Fibroblast of lung (primary cell): ENCODE data around the gene NAP1L1.

ENCODE experiments used
- CTCF ChIP-seq, 2 donors: IDR thresholded peaks in 1 of 2; conservative IDR thresholded peaks in 1 of 2; 1 replicate in 1 of 2; 2 replicates in 1 of 2; pipeline ENCODE4 v1.5.1; 2011 to 2012; ENCODE audit warnings: low read length in 2 of 2, control low read depth in 1 of 2, inconsistent platforms in 1 of 2, low read depth in 1 of 2, mild to moderate bottlenecking in 1 of 2
- EZH2 ChIP-seq: IDR thresholded peaks from 2 replicates; pipeline ENCODE4 v1.5.1; 2012; ENCODE audit warnings: low read length, control low read depth, mild to moderate bottlenecking; ENCODE audit errors: missing control alignments

GRCh38 chr12:76123259-76124212 is 39.1 kb upstream of the NAP1L1 start:
- TF ChIP-seq CTCF (conservative IDR thresholded peaks at IDR 0.05 in 1 of 2, IDR thresholded peaks at IDR 0.05 in 1 of 2; ENCODE audit: low read depth in 1 of 2, low read length in 2 of 2): no peak
- no peak for TF ChIP-seq EZH2
